Adrenal gland (tissue), 12 donors: Measurements from ENCODE around the gene PKN1. TPM values are rescaled to one million over a fixed set of nuclear protein-coding genes. Genes with fewer than 3 reads are reported as not detected.

Source experiments
- DNase-seq, 7 donors: peaks; one replicate each; pipeline ENCODE4 v3.0.0-alpha.2; 2019 to 2020
- H3K27ac ChIP-seq, 5 donors: fragments of 200-600 bp; sonication (generic) in 4 of 5; 1 replicate in 3 of 5; 2 replicates in 2 of 5; pipeline versions ENCODE4 v1.5.1 to v1.8.0; 2016 to 2020; ENCODE audit warnings: mild to moderate bottlenecking in 1 of 5
- H3K27me3 ChIP-seq: fragments of 200-600 bp; 2 replicates; pipeline ENCODE4 v1.8.0; 2021
- H3K36me3 ChIP-seq, 2 donors: fragments of 200-600 bp; replicated peaks in 1 of 2; 1 replicate in 1 of 2; 2 replicates in 1 of 2; pipeline versions ENCODE4 v1.5.1 to v1.8.0; 2018 to 2022
- H3K4me1 ChIP-seq, 2 donors: fragments of 200-600 bp; replicated peaks in 1 of 2; 1 replicate in 1 of 2; 2 replicates in 1 of 2; pipeline versions ENCODE4 v1.5.1 to v1.8.0; 2018 to 2021
- H3K4me3 ChIP-seq, 4 donors: fragments of 200-600 bp; sonication (generic) in 3 of 4; one replicate each; pipeline ENCODE4 v1.5.1; 2016 to 2018
- H3K9me3 ChIP-seq, 3 donors: fragments of 200-600 bp; sonication (generic) in 1 of 3; replicated peaks in 1 of 3; 1 replicate in 2 of 3; 2 replicates in 1 of 3; pipeline versions ENCODE4 v1.5.1 to v1.8.0; 2016 to 2021
- POLR2A ChIP-seq, 2 donors: fragments of 450-650 bp; IDR thresholded peaks; one replicate each; pipeline ENCODE4 v1.6.1; 2017; ENCODE audit warnings: antibody characterized with exemption in 2 of 2, mild to moderate bottlenecking in 2 of 2, moderate library complexity in 1 of 2
- WGBS, 4 donors: extraction: QIAGEN DNeasy Blood & Tissue Kit in 2 of 4; methylation state at CpG; one replicate each; pipeline versions ENCODE4 v1.1.5 to v1.1.7; 2013 to 2017; 5-methylcytosine and 5-hydroxymethylcytosine counted together
- intact Hi-C, 2 donors: fragments of 100-400 bp; cut with DNase I; formaldehyde crosslinking; loops; one replicate each; pipeline versions ENCODE4 v1.14.1 to v1.15.0; 2022 to 2023
- polyA plus RNA-seq, 3 donors: library from polyadenylated mRNA; stranded (reverse); fragments of 200-250 nt in 2 of 3; fragments of 350-450 nt in 1 of 3; fragmentation: Illumina TruSeq in 1 of 3; extraction: RNeasy Lipid Tissue Mini Kit (QIAGEN cat#74804) in 1 of 3; gene quantifications; one replicate each; pipeline ENCODE4 v1.2.3, GENCODE V29; 2013 to 2014
- total RNA-seq, 9 donors: library from RNA; depleted of rRNA in 4 of 9; stranded (reverse); fragments of >200 nt in 4 of 9; fragments of 120-200 nt in 1 of 9; fragmentation: NEBNext Ultra II Directional in 1 of 9; extraction: Animal tissue kit (Norgen Biotek cat#: 25700) in 1 of 9; gene quantifications; one replicate each; pipeline versions ENCODE4 v1.1.0 to v1.2.4, GENCODE V29; 2013 to 2023
- TF ChIP-seq, protein P1 (sequence below), 6 experiments: fragments of 450-650 bp in 4 of 6; fragments of 200-600 bp in 2 of 6; sonication (generic) in 1 of 6; IDR thresholded peaks; 1 replicate in 5 of 6; 2 replicates in 1 of 6; pipeline versions ENCODE4 v1.5.1 to v1.8.0; 2016 to 2021; ENCODE audit warnings: antibody characterized with exemption in 6 of 6, mild to moderate bottlenecking in 2 of 6, moderate library complexity in 1 of 6
- donor health status: healthy with polysubstance abuse.
- donor health status: Bipolar disorder and iron deficiency.
- donor health status: DM: yes; HTN: yes; CAD: no.
- donor health status: DM: no; HTN: no; CAD: no.
- donor health status: DM: no; HTN: no; CAD: no.
- donor health status: DM: yes; HTN: yes; CAD: no.

PKN1 gene
- total and polyA plus RNA-seq, 12 donors: 27.5 to 209 (median 120) TPM

DNA sequence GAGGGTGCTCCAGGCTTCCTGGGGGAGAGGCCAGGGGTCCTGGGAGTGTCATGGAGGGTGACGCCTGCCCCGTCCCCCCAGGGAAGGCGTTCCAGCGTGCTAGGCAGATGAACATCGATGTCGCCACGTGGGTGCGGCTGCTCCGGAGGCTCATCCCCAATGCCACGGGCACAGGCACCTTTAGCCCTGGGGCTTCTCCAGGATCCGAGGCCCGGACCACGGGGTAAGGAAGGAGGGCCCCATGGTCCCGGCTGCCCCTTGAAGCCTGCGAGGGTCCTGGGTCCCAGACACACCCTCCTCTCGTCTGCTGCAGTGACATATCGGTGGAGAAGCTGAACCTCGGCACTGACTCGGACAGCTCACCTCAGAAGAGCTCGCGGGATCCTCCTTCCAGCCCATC is 30.6 kb downstream of the PKN1 start:
- TF ChIP-seq, protein P1, sequence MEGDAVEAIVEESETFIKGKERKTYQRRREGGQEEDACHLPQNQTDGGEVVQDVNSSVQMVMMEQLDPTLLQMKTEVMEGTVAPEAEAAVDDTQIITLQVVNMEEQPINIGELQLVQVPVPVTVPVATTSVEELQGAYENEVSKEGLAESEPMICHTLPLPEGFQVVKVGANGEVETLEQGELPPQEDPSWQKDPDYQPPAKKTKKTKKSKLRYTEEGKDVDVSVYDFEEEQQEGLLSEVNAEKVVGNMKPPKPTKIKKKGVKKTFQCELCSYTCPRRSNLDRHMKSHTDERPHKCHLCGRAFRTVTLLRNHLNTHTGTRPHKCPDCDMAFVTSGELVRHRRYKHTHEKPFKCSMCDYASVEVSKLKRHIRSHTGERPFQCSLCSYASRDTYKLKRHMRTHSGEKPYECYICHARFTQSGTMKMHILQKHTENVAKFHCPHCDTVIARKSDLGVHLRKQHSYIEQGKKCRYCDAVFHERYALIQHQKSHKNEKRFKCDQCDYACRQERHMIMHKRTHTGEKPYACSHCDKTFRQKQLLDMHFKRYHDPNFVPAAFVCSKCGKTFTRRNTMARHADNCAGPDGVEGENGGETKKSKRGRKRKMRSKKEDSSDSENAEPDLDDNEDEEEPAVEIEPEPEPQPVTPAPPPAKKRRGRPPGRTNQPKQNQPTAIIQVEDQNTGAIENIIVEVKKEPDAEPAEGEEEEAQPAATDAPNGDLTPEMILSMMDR (IDR thresholded peaks at IDR 0.05): no peak
- TF ChIP-seq POLR2A (IDR thresholded peaks at IDR 0.05): no peak
- no peak overlapping the region for H3K4me3 ChIP-seq
- H3K36me3 ChIP-seq: peaks cover 0 to 87% of the 10 kb centered on the region in 2 donors
- H3K4me1 ChIP-seq: no peaks in the 10 kb centered on the region
- no peak for DNase-seq
- H3K27me3 ChIP-seq: no peaks in the 10 kb centered on the region
- intact Hi-C loops: no loop called here
- no peaks in the 10 kb centered on the region for H3K9me3 ChIP-seq
- no peak overlapping the region for H3K27ac ChIP-seq
- WGBS, 4 donors: 91 to 95% (median 94%) methylated on average over 12 to 21 of the region's 21 CpGs; no CpG with 5 or more reads in 1 of the 4 donors

DNA sequence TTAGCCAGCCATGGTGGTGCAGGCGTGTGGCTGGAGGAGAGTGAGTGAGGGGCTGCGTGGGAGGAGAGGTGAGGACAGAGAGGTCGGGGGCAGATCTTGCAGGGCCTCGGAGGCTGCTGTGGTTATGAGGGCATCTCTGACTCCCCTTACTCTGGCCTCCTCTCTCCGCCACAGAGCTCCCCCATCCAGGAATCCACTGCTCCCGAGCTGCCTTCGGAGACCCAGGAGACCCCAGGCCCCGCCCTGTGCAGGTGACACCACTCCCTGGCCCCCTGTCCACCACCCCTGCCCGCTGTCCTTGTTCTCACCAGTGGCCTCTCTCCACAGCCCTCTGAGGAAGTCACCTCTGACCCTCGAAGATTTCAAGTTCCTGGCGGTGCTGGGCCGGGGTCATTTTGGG is 34.3 kb downstream of the PKN1 start:
- TF ChIP-seq POLR2A (IDR thresholded peaks at IDR 0.05): no peak
- TF ChIP-seq, protein P1 (IDR thresholded peaks at IDR 0.05): no peak
- intact Hi-C loops: no loop called here
- peaks cover 0 to 87% of the 10 kb centered on the region in 2 donors for H3K36me3 ChIP-seq

DNA sequence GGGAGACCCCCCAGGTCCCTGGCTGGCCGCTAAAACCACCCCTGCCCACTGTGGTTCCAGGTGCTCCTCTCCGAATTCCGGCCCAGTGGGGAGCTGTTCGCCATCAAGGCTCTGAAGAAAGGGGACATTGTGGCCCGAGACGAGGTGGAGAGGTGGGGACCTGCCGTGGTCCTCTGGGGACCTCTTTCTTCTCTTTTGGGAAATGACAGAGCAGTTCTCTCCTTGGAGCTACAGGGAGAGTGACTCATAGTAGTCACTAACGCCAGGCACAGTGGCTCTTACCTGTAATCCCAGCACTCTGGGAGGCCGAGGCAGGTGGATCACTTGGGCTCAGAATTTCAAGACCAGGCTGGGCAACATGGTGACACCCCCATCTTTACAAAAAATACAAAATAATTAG is 34.7 kb downstream of the PKN1 start:
- Histone ChIP-seq H3K4me3 (no peak overlapping the region), H3K27me3 (no peaks in the 10 kb centered on the region), H3K36me3 (peaks cover 0 to 82% of the 10 kb centered on the region in 2 donors), H3K4me1 (peaks cover 0 to 6% of the 10 kb centered on the region in 2 donors), H3K9me3 (no peaks in the 10 kb centered on the region), H3K27ac (no peak overlapping the region)
- DNase-seq: no peak
- whole genome bisulfite sequencing, 4 donors: 67 to 78% (median 75%) methylated on average over 9 of the region's 9 CpGs
- TF ChIP-seq POLR2A (IDR thresholded peaks at IDR 0.05): no peak
- TF ChIP-seq, protein P1 (IDR thresholded peaks at IDR 0.05): no peak
- intact Hi-C loops: no loop called here

More for the DNA sequence above, 34.3 kb downstream of the PKN1 start:
- DNase-seq: no peak
- H3K27ac ChIP-seq: no peak overlapping the region
- H3K4me1 ChIP-seq: peaks cover 0 to 2% of the 10 kb centered on the region in 2 donors
- no peak overlapping the region for H3K4me3 ChIP-seq
- H3K9me3 ChIP-seq: no peaks in the 10 kb centered on the region
- WGBS, 4 donors: 85 to 93% (median 87%) methylated on average over 7 to 12 of the region's 12 CpGs
- no peaks in the 10 kb centered on the region for H3K27me3 ChIP-seq

DNA sequence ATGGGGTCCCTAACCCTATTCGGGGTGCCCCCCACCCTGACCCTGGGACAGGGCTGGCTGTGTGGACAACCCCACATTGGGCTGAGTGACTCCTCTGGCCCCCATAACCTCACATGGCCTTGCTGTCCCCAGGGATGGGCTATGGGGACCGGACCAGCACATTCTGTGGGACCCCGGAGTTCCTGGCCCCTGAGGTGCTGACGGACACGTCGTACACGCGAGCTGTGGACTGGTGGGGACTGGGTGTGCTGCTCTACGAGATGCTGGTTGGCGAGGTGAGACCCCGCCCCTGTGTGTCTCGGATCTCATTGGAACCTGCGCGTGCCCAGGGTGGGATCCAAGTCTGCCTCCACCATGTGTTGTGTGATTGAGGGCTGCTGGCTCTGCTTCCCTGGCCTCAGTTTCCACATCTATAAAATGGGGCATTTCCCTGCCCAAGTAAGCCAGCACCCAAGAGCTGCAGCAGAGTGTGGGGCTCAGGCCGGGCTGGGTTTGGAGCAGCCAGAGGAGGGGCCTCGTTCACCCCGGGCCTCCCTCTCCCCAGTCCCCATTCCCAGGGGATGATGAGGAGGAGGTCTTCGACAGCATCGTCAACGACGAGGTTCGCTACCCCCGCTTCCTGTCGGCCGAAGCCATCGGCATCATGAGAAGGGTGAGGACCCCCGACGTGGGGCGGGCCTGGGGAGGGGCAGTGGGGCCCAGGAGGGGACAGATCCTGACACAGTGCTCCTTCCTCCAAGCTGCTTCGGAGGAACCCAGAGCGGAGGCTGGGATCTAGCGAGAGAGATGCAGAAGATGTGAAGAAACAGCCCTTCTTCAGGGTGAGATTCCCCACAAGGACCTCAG is 37.1 kb downstream of the PKN1 start:
- Histone ChIP-seq H3K4me1 (peaks cover 0 to 14% of the 10 kb centered on the region in 2 donors), H3K27me3 (no peaks in the 10 kb centered on the region), H3K4me3 (no peak overlapping the region), H3K27ac (no peak overlapping the region), H3K36me3 (peaks cover 0 to 59% of the 10 kb centered on the region in 2 donors), H3K9me3 (no peaks in the 10 kb centered on the region)
- DNase-seq: no peak
- TF ChIP-seq, protein P1 (IDR thresholded peaks at IDR 0.05): no peak
- TF ChIP-seq POLR2A (IDR thresholded peaks at IDR 0.05): no peak
- intact Hi-C loops: loop anchor here in 1 of 2 donors (5.0 kb wide), 1 partner anchor 38 kb away; the partner anchor contains the start of gene PKN1
- 75 to 87% (median 86%) methylated on average over 11 to 32 of the region's 32 CpGs for WGBS, 4 donors
